GM18511 (cell line): Measurements from ENCODE around the gene VAV1.
A peak's percentile ranks its signal among the peaks of the same experiment; 100 is the strongest.

ENCODE experiments used
- ATAC-seq: cut with Tn5 transposase; IDR thresholded peaks from one replicate; pipeline ENCODE4 v1.9.1; 2021; ENCODE audit warnings: mild to moderate bottlenecking, moderate library complexity; ENCODE audit not compliant: unreplicated experiment

VAV1 gene, protein sequence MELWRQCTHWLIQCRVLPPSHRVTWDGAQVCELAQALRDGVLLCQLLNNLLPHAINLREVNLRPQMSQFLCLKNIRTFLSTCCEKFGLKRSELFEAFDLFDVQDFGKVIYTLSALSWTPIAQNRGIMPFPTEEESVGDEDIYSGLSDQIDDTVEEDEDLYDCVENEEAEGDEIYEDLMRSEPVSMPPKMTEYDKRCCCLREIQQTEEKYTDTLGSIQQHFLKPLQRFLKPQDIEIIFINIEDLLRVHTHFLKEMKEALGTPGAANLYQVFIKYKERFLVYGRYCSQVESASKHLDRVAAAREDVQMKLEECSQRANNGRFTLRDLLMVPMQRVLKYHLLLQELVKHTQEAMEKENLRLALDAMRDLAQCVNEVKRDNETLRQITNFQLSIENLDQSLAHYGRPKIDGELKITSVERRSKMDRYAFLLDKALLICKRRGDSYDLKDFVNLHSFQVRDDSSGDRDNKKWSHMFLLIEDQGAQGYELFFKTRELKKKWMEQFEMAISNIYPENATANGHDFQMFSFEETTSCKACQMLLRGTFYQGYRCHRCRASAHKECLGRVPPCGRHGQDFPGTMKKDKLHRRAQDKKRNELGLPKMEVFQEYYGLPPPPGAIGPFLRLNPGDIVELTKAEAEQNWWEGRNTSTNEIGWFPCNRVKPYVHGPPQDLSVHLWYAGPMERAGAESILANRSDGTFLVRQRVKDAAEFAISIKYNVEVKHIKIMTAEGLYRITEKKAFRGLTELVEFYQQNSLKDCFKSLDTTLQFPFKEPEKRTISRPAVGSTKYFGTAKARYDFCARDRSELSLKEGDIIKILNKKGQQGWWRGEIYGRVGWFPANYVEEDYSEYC

DNA sequence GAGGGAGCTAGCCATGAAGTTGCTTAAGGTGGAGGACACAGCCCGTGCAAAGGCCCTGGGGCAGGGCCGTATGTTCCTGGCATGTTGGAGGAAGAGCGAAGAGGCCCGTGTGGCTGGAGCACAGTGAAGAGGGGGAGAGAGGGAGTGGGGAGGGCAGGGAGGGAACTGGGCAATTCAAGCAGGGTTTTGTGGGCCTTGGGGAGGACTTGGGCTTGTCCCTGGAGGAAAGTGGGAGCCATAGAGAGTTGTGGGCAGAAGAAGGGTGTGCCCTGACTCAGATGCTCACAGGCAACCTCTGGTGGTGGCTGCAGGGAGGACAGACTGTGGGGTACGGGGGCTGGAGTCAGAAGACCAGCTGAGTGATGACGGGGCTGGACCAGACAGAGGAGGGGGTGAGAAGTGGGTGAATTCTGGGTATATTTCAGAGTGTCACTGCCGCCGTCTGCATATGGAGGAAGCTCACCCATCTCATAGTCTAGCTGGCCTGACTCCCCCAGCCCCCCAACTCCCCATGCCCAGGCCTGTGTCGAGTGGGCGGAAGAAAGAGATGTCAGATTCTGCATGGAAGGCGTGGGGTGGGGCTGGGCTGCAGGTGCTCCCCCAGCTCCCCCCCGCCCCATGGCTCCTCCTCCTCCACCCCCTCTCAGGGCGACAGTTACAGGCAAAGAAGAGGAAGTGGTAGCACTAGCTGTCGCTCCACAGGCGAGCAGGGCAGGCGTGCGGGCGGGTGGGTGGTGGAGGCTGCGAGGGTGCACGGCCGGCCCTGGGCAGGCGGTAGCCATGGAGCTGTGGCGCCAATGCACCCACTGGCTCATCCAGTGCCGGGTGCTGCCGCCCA is at the start of gene VAV1:
Gene VAV1, plus strand, starts transcription at position 681 of the 838 bp plus-strand sequence. Its CDS starts 100 bp downstream, at position 781.
- ATAC-seq, result peak; percentile 45

DNA sequence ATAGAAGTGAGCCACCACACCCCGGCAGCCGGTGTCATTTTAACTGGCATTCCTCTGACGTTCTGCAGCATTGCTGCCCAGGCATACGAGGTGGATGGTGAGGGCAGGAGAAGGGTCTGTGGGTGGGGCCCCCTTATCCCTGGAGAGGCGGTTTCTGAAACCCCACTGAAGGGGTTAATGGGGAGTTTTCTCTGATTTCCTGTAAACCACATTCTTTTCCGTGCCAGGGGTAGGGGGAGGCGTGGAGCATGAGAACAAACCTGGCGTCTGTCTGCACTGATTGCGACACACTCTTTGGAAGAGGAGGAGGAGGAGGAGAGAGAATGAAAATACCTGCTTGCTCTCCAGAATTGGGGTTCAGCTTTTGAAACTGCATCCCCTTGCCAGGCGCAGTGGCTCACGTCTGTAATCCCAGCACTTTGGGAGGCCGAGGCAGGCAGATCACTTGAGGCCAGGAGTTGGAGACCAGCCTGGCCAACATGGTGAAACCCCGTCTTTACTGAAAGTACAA is 49.3 kb upstream of the VAV1 start:
- ATAC-seq, result no peak

DNA sequence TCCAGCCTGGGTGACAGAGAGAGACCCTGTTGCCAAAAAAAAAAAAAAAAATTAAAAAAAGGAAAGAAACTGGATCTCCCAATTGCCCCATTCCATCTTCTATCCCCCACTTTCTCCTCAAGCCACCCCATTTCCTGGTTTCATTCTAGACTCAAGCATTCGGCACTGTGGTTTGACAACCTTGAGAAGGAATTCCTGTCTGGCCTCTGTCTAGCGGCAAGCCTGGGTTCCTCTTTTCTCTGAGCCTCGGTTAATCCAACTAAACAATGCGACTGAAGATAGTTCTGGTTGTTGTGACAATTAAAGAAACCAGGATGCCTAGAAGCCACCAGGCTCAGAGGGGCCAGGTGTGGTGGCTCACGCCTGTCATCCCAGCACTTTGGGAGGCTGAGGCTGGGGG is 48.8 kb upstream of the VAV1 start:
- no peak for ATAC-seq

DNA sequence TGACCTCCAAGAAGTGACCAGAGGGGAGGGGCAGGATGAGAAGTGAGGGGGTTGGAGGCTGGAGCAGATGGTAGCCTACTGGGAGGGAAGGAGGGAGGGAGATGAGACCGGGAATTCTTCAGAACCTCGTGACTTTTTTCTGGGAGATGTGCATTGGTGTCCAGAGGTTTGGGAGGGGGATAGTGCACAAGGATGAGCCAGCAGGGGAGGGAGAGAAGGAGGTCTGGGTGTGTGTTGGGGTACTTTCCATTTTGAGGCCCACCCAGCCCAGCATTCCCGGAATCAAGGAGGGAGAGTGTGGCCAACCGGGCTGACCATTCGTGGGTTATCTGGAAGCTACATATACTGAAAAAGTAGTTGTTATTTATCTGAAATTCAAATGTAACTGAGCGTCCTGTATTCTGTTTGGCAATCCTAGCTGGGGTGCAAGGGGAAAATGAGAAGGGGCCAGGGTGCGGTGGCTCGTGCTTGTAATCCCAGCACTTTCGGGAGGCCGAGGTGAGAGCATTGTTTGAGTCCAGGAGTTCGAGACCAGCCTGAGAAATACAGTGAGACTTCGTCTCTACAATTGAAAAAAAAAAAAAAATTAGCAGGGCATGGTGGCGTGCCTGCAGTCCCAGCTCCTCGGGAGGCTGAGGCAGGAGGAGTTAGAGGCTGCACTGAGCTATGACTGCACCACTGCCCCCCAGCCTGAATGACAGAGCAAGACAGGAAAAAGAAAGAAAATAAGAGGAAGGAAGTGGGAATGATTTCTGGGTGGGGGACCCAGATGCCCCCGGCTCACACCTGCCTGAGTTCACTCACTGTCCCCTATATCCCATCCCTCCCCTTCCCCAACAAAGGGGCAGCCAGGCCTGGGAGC is 47.6 kb upstream of the VAV1 start:
- no peak for ATAC-seq

DNA sequence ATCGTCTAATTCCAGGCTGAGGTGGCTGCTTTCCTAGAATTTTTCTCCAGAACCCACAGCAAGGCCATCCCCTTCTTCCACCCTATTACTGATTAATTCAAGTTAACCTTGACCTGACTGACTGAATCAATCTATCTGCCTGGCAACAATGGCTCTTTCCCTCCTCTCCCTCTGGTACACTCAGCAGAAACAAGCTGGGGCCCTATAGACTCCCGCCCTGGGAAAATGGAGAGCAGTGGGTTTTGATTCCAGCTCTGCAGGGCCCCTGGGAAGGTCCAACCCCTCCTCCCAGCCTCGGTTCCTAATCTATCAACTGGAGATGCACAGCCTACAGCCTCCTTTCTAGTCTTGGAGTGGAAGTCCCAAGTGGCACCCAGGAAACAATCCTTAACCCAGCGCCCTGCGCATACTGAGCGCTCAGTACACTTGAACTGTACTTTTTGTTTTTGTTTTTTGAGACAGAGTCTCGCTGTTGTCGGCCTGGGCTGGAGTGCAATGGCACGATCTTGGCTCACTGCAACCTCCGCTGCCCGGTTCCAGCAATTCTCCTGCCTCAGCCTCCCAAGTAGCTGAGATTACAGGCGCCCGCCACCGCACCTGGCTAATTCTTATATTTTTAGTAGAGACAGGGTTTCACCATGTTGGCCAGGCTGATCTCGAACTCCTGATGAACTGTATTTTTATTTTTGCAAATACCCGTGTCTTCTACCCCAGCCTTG is 46.8 kb upstream of the VAV1 start:
- ATAC-seq, result no peak

DNA sequence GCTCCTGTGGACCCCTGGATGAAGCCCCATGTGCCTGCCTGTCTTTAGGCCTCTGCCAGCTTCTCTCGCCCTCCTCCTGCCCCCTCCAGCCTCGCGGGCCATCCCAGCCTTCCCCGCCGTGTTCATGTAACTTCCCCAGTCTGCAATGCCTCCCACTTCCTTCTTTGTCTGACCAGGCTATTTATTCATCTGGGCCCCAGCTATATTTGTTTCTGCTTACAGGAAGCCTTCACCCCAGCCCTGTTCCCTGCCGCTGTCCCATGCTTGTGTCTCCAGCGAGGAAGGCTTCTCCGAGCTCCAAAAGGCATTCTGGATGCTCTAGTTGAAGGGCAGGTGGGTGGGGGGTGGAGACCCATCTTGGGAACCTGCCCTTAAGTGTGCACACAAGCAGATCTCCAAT is 44.2 kb upstream of the VAV1 start:
- ATAC-seq, result no peak

DNA sequence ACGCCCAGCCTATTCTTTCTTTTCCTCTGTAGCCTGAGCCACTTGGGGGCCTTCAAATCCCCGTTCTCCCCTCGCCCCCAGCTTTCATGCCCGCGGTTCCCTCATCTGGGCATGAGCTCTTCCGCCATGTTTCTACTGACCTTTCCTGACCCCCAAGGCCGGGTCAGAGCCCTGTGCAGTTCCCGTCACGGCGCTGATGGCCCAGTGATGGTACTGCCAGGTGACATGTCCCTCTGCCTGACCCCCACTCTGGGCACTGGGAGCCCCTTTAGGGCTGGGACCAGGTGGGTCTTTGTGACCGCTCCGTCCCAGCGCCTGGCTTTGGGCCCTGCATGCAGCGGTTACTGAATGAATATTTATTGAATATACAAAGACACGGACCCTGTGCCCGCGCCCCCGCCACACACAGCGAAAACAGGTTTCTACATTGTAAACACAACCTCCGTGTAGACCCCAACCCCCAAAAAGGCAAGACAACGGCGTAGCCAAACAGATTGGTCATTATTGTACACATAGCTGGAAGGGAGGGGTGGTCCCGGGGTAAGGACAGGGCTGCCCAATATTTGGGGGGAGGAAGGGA is 42.8 kb upstream of the VAV1 start:
- no peak for ATAC-seq

DNA sequence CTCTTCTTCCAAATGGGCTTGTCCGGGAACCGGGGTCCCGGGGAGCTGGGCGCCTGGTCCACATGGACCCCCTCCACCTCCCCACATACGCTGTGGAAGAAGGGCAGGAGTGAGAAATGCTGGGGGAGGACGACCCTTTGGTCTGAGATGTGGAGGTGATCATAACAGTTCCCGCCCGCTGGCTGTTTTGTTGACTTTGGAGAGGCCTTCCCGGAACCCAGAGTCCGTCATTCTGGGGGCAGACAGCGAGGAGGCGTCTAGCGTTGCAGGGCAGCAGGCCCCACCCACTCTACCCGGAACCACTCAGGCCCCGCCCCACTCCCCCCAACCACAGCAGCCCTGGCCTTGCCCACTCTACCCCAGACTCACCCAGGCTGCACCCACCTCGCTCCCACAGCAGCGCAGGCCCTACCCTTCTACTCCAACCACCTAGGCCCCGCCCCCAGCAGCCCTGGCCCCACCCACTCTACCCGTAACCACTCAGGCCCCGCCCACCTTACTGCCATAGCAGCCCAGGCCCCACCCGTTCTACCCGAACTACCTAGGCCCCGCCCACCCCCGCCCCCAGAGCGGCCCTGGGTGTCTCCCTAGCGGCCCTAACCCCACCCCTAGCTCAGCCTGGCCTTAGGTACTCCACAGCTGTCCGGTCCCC is 42.2 kb upstream of the VAV1 start:
- ATAC-seq, result no peak

DNA sequence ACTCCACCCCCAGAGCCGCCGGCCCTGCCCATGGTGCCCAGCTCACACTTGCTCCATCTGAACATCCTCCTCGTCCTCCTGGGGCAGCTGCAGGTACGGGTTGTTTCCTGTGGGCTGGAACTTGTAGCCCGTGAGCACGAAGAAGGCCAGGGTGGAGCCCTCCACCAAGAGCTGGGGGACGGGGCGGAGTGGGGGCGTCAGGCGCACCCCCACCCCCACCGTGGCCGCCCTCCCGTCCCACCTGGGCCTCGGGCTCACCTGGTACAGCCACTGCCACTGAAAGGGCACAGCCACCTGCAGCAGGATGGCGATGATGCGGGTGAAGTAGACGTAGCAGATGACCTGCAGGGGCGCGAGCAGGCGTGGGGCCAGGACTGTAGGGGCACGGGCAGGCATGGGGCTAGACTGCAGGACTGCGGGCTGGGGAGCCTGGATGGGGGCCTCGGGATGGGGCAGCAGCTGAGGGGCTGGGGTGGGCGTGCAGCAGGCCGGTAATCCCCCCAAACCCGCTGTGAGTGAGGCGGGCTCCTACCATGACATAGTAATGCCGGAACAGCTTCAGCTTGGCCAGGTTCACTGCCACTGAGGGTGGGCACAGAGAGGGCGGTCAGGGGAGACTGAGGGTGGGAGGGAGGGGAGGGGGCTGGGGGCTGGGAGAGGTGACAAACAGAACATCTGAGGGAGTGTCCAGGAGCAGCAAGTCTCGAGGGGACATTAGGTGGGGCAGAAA is 41.4 kb upstream of the VAV1 start:
- ATAC-seq, result no peak

DNA sequence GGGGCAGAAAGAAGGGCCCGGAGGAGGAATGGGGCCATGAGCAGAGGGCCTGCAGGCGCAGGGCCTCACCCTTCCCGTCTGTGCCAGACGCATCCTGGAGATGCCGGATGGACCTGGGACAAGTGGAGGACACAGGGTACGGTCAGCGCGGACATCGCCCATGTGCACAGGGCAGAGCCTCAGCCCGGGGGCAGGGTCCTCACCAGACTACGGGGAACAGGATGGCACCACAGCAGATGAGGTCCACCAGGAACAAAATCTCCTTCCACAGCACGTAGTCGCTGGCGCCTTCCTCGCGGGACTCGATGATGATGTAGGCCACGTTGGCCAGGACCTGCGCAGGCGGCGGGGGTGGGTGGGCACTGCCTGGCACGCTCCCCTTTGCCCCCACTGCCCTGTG is 40.7 kb upstream of the VAV1 start:
- no peak for ATAC-seq

DNA sequence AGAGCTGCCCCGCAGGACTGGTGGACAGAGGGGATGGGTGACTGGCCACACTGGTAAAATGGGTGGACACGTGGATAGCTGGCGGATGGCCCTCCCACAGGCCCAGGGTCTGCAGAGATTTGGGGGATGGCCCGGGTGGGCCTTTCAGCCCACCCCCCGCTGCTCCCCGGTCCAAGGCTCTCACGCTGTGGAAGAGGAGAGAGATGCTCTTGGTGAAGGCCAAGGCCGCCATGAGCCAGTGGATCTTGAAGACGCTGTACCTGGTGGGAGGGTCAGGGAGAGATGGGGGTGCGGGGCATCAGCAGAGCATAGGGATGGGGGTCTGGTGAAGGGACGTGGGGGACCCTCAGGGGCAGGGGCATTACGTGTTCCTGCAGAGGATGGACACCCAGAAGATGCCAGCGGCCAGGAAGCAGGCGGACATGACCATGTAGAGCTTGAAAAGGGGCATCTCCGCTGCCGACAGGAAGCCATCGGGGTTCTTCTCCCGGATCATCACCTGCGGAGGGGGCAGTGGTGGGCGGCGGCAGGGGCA is 39.6 kb upstream of the VAV1 start:
- ATAC-seq, result no peak

DNA sequence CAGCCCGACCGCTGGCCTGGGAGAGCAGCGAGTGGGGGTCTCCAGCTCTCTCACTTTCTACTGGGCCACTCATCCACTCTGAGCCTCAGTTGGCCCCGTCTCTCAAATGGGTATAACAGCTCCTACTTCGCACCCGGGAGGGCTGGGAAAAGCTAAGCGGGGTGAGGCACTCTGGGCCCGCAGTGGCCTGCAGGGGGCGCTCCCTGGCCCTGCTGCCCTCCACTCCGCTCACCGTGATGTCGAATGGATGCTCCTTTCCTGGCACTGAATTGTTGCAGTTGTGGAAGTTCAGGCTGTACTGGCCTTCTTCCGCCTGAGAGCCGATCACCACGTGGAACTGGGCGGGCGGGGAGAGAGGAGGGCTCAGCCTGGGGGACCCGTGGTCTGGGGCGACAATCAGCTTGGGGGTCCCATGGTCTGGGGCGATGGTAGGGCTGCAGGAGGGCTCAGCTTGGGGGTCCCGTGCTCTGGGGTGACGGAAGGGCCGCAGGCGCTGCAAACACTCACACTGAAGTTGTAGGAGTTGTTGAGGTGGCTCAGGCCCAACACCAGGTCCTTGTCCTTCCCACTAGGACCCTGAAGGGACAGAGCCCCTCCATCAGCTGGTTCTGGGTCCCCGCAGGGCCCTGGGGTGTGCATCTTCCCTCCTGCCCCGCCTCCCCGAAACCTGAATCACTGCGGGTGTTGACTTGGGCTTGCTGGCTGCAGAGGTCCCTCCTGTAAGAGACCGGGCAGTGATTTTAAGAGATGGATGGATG is 39.0 kb upstream of the VAV1 start:
- ATAC-seq, result no peak

DNA sequence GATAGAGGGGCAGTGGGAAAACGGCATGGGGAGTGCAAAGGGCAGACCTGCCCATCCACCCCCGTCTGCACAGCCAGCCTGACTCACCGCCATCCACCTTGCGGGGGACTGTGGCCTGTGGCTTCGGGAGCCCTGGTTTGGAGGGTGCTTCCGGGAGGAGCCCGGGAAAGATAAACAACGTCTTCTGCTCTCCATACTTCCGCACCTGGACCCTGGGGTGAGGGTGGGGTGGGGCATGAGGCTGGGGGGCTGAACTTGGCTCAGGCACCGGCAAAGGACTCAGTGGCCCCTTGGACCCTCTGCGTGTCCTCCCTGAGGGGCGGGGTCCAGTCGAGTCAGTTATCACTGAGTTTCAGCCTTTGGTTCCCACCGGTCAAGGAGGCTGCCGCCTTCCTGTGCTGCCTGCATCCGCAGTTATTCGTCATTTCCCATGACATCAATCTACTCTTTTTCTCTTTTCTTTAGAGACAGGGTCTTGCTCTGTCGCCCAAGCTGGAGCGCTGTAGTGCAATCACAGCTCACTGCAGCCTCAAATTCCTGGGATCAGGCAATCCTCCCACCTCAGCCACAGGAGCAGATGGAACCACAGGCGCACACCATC is 38.3 kb upstream of the VAV1 start:
- ATAC-seq, result no peak

DNA sequence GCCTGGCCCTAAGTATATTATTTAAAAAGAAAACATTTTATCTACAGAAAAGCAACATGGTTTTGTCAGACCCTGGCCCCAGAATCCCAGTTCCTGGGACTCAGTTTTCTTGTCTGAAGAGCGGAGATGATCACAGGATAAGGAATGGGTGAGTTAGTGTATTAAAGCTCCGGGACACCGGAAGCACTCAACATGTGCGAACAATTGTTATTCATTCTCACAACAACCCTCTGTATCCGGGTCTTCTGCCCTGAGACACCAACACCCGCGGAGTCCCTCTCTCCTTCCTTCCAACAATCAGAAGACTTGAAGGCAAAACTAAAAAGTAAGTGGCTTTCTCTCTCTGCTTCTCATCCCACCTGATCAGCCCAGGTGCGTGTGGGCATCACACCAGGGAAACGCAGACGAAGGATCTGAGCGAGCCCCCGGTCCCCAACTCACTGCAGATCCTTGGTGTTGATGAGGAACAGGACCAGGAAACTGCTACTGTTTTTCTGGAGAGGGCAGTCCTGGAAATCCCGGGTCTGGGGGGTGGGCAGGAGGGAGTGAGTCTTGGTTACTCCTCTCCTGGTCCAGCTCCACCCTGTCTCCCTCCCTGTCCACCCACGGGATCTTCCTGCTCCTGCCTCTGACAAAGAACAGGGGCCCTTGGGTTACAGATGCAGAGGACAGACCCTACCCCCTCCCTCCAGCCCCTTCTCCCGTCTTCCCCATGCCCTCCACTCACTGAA is 37.2 kb upstream of the VAV1 start:
- no peak for ATAC-seq

DNA sequence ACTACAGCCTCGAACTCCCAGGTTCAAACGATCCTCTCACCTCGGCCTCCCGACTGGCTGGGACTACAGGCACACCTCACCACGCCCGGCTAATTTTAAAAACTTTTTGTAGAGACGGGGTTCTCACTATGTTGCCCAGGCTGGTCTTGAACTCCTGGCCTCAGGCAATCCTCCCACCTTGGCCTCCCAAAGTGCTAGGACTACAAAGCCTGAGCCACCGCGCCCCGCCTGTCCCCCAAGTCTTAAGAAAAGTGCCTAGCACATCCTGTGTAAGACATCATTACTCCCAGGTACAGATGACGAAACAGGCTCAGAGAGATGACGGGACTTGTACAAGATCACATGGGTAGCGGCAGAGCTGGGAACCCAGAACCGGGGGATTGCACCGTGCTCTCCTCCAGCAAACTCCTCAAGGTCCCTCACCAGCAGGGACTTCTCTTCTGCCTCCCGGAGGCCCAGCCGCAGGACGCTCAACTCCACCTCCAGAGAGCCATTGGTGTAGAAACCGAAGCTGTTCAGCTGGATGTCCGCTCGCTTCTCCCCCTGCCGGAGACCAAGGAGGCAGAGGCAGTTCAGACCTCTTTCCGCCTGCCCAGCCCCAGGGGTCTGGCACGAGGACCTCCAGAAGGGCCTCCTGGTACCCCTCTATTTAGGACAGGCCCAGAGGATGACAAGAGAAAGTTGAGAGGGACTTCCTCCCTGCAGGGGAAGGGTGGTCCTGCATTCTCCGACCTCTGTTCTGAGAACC is 36.2 kb upstream of the VAV1 start:
- no peak for ATAC-seq
